ENCODE results near the gene CAMTA2.

CAMTA2 gene

DNA sequence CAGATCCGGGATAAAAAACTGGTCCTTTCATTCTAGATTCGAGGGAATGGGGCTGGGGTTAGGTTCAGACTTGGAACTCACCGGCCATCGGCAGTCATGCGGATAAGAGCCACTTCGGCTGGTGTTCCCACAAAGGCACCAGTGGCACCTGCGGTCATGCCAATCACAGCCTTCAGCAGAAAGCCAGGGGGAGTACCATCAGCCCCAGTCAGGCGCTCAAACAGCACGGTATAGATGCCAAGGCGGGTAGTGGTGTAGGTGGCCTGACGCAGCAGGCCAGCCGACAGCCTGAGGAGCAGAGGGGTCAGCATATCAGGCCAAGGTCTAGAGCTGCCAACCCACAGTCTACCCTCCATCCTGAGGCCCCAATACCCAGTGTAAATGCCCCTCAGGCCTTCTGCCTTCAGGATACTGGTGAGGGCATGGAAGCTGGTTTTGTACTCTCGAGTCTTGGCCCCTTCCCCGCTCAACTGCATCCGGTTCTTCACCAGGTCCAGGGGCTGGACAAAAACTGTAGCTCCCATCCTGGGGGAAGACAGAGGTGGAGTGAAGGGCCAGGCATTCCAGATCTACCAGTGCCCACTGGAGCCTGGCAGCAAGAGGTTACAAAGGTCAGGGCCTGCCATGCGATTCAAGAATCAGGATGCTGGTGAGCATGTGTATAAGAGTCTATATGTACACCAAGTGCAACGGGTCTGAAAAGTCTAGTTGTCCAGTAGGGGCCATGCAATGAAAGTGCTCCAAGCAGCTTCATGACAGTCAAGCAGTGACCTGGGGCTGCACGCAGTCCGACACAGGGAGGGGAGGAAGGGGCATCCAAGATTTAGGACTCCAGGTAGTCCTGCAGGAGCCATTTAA is 48.6 kb downstream of the CAMTA2 start:
- peaks cover 21% of the 10 kb centered on the region for H3K36me3 ChIP-seq (ENCODE audit: control insufficient read depth, insufficient read depth, low read length)
- TF ChIP-seq, protein P1, sequence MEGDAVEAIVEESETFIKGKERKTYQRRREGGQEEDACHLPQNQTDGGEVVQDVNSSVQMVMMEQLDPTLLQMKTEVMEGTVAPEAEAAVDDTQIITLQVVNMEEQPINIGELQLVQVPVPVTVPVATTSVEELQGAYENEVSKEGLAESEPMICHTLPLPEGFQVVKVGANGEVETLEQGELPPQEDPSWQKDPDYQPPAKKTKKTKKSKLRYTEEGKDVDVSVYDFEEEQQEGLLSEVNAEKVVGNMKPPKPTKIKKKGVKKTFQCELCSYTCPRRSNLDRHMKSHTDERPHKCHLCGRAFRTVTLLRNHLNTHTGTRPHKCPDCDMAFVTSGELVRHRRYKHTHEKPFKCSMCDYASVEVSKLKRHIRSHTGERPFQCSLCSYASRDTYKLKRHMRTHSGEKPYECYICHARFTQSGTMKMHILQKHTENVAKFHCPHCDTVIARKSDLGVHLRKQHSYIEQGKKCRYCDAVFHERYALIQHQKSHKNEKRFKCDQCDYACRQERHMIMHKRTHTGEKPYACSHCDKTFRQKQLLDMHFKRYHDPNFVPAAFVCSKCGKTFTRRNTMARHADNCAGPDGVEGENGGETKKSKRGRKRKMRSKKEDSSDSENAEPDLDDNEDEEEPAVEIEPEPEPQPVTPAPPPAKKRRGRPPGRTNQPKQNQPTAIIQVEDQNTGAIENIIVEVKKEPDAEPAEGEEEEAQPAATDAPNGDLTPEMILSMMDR (IDR thresholded peaks at IDR 0.05; ENCODE audit: insufficient read depth, low read length, poor library complexity, severe bottlenecking) = no peak

DNA sequence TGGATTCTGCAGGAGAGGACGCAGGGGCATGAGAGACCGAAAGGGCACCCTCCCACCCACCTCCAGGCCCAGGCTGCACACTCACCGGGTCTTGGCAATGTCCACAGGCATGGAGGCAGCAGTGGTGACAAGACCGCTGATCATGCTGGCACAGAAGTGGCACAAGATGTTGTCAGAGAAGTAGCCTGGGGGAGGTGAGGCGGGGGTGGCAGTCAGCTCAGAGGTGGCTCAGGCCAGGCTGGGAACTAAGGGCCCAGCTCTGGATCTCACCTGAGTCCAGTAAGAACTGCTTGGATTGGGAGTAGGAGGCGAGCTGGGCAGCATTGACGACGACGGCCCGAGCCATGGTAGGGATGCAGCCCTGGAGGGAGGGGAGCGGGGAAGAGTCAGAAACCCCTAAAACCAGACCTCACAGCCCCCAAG is 49.4 kb downstream of the CAMTA2 start:
- Histone ChIP-seq H3K36me3 (ENCODE audit: control insufficient read depth, insufficient read depth, low read length) (peaks cover 21% of the 10 kb centered on the region), H3K27me3 (replicated peaks; ENCODE audit: control insufficient read depth, insufficient read depth, low read length) (no peaks in the 10 kb centered on the region), H3K4me3 (replicated peaks; ENCODE audit: low read depth, low read length) (no peak overlapping the region)
- no peak for DNase-seq (ENCODE audit: extremely low read depth, insufficient read length)
- TF ChIP-seq, protein P1 (IDR thresholded peaks at IDR 0.05; ENCODE audit: insufficient read depth, low read length, poor library complexity, severe bottlenecking) = no peak

More for the DNA sequence above, 48.6 kb downstream of the CAMTA2 start:
- DNase-seq (ENCODE audit: extremely low read depth, insufficient read length) = peak; percentile 42
- no peaks in the 10 kb centered on the region for H3K27me3 ChIP-seq (replicated peaks; ENCODE audit: control insufficient read depth, insufficient read depth, low read length)
- H3K4me3 ChIP-seq (replicated peaks; ENCODE audit: low read depth, low read length) = peak overlapping the region; percentile 89

DNA sequence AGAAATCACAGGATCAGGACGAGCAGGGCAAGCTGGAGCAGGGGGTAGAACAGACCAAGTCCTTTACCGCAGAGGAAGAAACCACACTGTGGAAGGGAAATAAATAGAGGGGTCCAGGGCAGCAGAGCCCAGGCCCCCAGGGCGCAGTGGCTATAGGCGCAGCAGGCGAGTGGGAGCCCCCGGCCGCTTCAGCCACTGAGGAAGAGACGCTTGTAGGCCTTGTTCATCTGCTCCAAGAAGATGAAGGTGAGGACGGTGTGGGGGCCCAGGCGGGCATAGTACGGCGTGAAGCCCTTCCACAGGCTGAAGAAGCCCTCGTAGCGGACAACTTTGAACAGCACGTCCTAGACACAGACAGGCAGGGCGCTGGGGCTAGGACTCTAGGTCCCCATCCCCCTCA is 49.9 kb downstream of the CAMTA2 start:
- no peak for DNase-seq (ENCODE audit: extremely low read depth, insufficient read length)
- TF ChIP-seq, protein P1 (IDR thresholded peaks at IDR 0.05; ENCODE audit: insufficient read depth, low read length, poor library complexity, severe bottlenecking) = no peak
- Histone ChIP-seq H3K4me3 (replicated peaks; ENCODE audit: low read depth, low read length) (no peak overlapping the region), H3K27me3 (replicated peaks; ENCODE audit: control insufficient read depth, insufficient read depth, low read length) (no peaks in the 10 kb centered on the region), H3K36me3 (ENCODE audit: control insufficient read depth, insufficient read depth, low read length) (peaks cover 22% of the 10 kb centered on the region)

DNA sequence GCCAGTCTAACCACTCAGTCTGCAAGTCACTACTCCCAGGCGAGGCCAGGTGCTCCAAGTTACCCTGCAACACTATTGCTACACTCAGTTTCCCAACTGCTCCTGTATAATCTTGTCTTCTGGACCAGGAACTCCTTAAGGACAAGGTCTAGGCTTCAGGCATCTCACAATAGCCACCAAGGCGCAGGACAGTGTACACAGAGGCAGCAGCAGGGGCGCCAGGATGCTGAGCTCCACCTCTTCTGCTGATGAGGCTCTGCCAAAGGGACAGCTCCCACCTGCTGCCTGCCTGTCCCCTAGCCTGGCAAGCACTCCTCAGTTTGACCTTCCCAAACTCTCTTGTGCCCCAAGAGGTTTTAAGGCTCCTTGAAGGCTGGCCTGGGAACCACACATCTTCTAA is 51.0 kb downstream of the CAMTA2 start:
- no peaks in the 10 kb centered on the region for H3K27me3 ChIP-seq (replicated peaks; ENCODE audit: control insufficient read depth, insufficient read depth, low read length)
- TF ChIP-seq, protein P1 (IDR thresholded peaks at IDR 0.05; ENCODE audit: insufficient read depth, low read length, poor library complexity, severe bottlenecking) = no peak
- H3K36me3 ChIP-seq (ENCODE audit: control insufficient read depth, insufficient read depth, low read length) = peaks cover 22% of the 10 kb centered on the region
- no peak for DNase-seq (ENCODE audit: extremely low read depth, insufficient read length)
- no peak overlapping the region for H3K4me3 ChIP-seq (replicated peaks; ENCODE audit: low read depth, low read length)

DNA sequence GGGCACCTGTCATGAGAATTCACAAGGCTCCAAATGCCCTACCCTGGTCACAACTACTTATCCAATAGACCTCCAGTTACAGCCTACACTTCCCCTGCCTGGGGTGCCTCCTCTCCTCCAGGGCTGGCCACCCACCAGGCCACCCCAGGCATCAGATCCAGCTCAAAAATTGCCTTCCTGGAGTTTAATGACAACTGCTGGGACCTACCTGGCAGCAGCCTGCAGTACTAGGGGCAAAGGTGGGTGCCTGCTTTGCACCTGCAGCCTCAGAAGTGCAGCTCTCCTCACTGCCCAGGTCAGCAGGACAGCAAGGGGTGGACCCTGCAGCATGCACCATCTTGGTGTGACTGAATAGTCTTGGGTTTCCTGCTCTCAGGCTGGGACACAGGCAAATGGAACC is 51.8 kb downstream of the CAMTA2 start:
- no peak for DNase-seq (ENCODE audit: extremely low read depth, insufficient read length)
- Histone ChIP-seq H3K4me3 (replicated peaks; ENCODE audit: low read depth, low read length) (no peak overlapping the region), H3K36me3 (ENCODE audit: control insufficient read depth, insufficient read depth, low read length) (peaks cover 22% of the 10 kb centered on the region)

More for the DNA sequence above, 51.8 kb downstream of the CAMTA2 start:
- TF ChIP-seq, protein P1 (IDR thresholded peaks at IDR 0.05; ENCODE audit: insufficient read depth, low read length, poor library complexity, severe bottlenecking) = no peak
- no peaks in the 10 kb centered on the region for H3K27me3 ChIP-seq (replicated peaks; ENCODE audit: control insufficient read depth, insufficient read depth, low read length)
